HG03460 (cell line): ENCODE measurements around the gene TBC1D22B.
"Not testable (repeated sequence)": the region's sequence is repeated elsewhere in the genome, so short reads cannot be mapped to it uniquely, and the experiment has no call there.

Experiments used
- ATAC-seq: cut with Tn5 transposase; IDR thresholded peaks from one replicate; pipeline ENCODE4 v1.9.1; 2021; ENCODE audit not compliant: unreplicated experiment

Gene TBC1D22B

DNA sequence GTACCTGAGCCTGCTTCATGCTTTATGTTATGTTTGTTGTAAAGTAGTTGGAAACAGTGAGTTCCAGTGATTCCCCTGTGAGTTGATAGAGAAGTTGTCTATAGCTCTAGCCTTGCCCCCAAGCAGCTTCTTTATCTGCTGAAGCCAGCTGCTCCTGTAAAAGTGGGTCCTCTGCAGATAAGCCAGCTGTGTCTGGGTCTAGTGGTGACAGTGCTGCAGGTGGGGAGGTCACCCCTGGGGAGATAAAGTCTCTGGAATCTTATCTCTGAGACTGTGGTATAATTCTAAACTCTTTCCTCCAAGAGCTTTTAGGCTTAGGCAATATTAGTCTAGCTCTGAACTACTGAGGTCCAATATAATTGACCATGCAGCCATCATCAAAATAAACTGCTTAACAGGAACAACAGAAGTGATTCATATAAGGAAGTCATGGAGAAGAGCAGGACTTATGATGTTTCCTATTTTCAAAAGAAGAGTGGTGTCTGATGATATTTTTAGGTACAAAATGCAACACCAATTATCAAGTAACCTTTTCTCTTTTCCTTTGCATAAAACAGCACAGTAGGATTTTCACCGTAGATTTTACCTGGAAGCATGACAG lies 44.6 kb downstream of the TBC1D22B start:
- ATAC-seq = no peak

DNA sequence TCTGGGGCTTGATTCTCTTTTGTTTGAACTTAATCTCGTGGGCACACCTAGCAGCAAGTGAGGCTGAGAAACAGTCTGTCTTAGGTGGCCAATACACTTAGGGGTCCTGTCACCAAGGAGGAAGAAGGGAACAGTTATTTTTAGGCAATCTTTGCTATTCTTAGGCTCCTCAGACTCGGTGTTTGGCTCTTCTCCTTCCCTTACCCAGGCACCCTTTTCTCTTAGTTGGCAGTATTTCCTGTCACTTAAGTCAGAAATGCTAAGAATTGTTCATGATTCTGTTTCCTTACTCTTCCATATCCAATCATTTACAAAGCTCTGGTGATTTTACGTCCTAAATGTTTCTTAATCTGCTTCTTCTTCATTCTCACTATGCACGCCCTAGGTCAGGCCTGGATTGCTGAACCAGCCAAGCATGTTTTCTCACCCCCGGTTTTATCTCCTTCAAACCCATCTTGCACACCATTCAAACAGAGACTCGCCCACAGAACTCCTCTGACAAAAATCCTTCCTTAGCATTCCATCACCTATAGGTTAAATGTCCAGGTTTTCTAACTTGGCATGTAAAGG lies 45.6 kb downstream of the TBC1D22B start:
- no peak for ATAC-seq

DNA sequence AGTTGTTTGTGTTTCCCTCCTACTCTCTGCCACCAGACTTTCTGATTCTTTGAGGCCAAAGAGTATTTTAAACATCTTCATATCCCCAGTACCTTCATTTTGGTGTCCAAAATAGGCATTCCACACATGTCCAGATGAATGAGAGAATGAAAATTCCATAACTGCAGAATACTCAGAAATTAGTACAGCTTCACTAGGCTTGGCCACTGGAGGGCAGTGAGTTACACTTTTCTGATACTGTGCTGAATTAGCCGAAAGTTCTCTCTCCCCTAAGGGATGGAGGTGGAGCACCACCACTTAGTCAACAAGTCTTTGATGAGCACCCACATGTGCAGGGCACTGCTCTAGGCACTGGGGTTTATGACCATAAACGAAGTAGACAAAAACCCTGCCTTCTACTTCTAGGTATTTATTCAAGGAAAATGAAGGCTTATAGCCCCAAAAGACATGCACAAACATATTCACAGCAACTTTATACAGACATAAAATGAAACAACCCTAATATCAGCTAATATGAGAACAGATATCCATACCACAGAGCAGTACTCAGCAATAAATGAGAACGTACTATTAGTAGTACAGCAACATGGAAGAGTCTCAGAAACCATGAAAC lies 46.4 kb downstream of the TBC1D22B start:
- no peak for ATAC-seq

DNA sequence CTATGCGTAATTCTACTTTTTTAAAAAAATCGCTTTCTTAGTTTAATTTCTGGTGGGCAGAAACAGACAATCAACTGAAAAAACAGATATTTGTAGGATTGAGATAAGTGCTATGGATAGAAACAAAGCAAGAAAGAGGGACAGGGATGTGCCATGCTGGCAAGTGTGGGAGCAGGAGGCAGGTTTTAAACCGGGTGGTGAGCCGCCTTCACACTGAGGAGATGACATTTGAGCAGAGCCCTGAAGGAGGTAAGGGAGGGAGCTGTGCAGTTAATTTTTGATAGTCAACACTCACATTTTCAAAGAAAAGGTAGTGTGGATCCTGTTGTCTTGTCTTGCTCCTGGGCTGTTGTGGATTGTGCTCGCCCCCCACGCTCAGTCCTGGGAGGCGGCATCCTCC lies 47.2 kb downstream of the TBC1D22B start:
- ATAC-seq = no peak

DNA sequence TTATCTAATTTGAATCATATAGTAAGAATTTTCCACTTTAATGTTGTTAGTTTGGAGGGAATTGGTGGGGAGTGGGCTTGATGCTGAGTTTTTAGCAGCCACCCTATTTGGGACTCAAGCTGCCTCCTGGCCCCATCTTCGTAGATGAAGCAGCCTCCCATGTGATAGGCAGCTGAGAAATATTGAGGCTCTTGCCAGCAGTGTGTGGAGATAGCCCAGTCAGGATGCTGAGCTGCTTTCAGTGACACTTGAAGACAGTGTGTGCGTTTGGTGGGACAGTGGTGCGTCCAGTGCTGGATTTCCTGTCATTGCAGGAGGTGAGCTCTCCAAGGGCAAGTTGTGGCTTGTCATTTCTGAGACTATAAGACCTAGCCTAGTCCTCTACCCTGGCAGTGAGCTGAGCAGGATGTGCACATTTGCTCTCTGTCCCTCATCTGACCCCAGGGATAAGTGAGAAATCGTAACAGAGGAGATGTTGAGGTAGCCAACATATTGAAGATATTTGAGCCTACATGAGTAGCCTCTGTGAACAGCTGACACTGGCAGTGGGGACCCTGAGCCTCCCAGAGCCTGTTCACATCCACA lies 48.4 kb downstream of the TBC1D22B start:
- ATAC-seq = no peak

DNA sequence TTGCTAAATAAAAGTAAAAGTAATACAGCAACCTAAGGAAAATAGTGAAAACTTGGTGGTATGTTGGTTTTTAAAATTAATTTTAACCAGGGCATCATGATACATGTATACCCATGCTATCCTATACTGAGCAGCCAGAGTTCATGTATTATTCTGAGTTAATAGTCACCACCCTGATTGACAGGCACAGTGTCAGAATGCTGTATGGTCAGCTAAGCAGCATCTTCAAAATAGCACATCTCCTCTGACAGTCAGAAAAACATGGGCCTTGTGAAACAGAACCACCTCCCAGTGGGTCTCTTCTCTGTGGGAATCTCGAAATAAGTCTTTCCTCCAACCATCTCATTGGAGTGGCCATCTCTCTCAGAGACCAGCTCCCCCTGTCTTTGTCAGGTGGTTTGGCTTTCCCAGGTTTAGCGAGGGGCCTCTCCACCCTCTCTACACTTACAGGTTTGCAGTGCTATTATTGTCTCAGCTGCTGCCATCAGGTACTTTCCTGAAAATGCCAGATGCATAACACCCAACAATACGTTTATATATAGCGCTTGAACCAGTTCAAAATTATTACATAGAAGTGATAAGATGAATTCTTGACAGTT lies 49.2 kb downstream of the TBC1D22B start:
- ATAC-seq = no peak

DNA sequence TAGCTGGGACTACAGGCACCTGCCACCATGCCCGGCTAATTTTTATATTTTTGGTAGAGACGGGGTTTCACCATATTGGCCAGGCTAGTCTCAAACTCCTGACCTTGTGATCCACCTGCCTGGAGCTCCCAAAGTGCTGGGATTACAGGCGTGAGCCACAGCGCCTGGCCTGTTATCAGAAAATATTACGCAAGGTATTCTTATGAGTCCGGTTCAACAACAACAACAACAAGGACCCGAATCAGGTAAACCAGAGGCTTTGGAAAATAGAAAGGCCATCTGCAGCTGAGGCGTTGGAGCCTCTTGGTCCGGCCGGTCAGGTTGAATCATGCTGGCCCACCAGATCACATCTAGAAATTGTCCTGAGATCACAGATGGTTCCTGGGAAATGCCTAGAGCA lies 49.9 kb downstream of the TBC1D22B start:
- ATAC-seq = not testable (repeated sequence)

DNA sequence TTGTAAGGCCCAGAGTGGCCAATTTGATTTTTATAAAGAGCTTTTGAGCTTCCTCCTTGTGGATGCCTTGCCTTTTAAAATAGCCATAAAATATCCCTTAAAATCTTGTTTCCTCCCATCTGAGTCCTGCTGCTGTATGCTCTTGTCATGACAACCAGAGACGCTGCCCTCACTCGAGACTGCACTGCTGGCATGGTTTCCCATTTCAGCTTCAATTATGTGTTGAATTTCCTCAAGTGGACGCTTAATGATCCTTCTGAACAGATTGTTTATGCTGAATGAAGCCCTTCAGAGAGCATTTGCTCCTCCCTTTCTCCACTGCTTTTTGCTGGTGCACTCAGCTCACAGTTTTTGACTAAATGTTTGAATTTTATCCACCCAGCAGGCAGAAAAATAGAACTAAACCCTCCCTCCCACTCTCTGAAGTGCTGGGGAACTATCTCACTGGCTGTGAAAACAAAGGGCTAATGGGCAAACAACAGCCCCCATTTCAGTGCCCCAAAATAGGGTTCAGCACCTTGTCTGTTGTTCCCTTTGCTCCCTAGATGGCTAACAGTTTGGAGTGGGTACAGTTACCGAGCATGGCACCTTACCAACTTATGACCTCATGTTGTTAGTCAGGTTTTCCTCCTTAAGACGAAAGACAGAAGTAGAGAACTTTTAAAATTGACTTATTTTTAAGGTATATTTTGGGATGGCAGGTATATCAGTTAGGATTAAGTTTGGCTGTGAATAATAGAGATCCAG lies 50.7 kb downstream of the TBC1D22B start:
- no peak for ATAC-seq

DNA sequence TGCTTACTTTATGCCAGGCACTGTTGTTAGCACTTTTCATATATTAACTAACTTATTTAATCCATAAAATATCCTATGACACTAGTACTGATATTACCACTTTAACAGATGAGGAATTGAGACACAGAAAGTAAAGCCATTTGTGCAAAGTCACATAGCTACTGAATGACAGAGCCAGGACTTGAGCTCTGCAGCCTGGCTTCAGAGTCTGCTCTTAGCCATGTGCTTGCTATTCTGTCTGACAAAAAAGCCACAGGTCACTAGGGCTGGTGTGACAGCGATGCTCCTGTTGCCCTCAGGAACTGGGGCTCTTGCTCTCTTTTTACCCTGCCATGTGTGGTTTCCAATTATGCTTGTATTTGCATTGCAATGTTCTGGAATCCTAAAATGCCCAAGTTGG lies 51.5 kb downstream of the TBC1D22B start:
- ATAC-seq = no peak

DNA sequence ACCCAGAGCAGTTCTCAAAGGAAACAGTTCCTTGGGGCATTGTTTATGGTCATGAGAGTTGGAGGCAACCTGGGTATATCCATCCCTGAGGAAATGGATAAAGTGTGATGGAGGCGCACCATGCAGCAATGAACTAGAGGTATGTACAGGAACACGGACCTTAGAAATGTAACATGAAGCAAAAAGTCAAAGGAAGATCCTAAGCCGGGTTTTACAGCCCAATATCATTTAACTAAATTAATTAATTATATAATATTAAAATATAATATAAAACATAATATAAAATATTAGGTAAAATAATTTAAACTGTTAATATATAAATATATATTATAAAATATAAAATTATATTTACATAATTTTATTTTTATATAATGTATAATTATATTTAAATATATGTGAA lies 52.1 kb downstream of the TBC1D22B start:
- no peak for ATAC-seq

DNA sequence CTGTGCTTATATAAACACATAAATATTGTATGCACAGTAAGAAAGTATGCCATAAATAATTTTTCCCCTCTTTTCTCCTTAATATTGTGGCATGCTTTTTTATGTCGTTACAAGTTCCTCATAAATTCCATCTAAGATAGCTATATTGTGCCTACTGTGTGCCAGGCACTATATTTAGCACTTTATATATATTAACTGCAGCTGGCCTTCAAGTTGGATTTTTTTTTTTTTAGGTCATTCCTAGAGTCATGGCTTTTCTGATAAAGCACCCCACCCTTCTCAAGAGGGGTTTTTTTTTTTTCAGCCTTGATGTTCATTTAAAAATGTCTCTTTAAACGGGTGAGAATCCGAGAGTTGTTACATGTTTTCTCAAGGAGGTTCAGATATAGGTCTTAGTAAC lies 53.4 kb downstream of the TBC1D22B start:
- ATAC-seq = no peak

DNA sequence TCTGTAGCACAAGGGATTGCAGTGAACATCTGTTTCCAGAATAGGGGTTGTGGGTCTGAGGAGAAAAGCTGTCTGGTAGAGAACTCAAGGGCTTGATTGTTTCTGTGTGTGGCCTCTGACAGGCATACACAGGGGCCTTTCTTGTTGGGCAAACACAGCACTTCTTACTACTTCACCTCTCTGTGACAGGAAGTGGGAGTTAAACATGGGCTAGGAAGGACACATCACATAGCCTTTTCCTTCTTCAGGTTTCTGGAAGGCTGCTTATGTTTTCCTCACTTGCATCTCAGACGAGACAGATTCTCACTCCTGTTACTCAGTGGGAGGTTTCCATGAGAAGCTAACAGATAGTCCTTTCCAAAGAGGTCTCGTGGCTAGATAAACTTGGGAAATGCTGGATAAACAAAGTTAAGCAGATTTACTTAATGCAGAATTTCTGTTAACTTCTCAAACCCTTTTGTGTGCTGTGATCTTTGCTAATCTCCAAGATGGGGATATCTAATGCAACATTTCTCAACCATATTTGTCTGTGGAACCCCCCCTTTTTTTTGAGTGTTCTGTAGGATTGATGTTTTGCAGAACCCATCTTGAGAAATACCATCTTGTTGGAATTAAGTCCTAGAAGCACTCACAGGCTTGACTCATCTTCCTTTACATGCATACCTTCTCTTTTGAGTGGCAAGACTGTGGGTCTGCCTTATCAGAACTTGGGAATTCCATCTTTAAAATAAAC lies 54.3 kb downstream of the TBC1D22B start:
- ATAC-seq = no peak

DNA sequence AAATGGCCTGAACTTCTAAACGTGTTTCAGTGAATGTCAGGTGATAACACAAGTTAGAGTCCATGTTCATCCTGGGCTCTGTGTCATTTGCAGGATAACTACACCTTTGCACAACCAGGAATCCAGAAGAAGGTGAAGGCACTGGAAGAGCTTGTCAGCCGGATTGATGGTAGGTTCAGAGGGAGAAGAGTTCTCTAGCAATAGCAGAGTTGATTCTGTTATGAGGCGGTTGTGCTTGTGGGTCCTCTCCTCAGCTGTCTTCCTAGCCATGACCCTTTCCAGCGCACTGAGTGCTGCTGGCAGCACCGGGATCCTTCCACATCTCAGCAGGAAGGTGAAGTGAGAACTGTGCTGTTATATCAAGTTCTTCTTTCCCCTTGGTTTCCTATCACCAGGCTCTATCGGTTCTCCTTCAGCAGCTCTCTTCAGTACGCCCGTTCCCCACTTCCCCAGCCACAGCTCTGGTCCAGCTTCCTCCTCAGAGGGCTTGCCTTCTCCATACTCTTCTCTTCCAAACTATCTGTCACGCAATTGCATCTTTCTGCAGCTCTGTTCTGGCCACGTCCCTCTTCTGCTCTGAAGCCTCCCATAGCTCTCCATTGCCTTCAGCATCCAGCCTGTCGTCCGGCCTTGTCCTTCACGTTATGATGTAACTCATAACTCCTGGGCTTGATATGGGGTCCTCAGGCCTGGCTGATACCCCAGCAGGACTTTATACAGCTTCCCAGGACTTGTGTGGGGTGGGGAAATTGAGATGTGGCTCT lies 56.3 kb downstream of the TBC1D22B start:
- ATAC-seq = no peak

DNA sequence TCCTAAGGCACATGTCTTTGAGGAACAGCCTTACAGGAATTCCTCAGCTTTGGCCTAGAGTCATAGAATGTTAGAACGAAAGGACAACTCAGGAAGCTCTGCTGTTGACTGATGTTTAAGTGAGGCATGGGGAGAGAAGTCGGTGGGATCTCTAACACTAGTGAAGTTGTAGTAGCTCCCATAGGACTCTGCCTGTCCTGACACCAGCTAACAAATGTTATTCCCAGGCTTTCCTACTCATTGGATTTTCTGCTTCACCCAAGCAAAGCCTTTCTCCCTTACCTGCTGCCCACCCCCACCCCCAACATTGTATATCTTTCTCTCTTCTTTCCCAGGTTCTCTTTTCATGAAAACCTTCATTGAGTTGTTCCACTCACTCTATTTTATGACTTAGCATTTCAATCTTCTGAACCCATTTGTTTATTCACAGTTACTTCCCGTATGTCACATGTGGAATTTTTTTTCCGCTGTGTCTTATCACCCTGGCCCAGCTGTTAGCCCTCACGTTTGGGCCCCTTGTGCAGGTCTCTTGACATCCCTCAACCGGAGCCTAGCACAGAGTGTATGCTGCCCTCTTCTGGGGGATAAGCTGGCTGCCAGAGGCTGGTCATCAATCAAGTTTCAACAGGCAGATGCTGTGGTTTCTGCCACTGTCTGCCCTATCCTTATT lies 57.0 kb downstream of the TBC1D22B start:
- ATAC-seq = no peak

DNA sequence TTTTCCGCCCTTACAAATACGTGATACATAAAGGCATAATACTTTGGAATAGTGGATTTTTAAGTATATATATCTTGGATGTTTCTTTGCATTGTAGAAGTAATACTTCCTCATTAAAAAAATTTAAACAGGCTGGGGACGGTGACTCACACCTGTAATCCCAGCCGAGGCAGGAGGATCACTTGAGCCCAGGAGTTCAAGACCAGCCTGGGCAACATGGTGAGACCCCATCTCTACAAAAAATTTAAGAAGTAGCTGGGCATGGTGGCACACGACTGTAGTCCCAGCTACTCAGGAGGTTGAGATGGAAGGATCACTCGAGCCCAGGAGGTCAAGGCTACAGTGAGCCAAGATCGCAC lies 57.6 kb downstream of the TBC1D22B start:
- no peak for ATAC-seq

DNA sequence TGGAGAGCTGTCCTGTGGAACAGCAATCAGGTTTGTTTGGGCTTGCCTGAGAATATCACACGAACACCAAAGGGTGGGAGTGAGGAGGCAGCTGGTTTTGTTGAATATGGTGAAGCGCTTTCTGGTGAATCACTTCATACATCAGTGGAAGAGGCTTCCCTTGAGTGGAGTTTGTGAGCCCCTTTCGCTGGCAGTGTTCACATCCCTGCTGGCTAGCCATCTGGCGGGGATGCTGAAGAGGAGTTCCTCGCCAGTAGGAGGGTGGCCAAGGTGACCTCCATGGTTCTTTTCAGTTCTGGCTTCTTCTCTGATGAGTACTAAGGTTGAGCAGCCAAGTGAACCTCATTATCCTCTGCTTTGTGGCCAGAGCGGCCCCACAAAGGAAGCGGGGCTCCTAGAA lies 58.5 kb downstream of the TBC1D22B start:
- no peak for ATAC-seq

DNA sequence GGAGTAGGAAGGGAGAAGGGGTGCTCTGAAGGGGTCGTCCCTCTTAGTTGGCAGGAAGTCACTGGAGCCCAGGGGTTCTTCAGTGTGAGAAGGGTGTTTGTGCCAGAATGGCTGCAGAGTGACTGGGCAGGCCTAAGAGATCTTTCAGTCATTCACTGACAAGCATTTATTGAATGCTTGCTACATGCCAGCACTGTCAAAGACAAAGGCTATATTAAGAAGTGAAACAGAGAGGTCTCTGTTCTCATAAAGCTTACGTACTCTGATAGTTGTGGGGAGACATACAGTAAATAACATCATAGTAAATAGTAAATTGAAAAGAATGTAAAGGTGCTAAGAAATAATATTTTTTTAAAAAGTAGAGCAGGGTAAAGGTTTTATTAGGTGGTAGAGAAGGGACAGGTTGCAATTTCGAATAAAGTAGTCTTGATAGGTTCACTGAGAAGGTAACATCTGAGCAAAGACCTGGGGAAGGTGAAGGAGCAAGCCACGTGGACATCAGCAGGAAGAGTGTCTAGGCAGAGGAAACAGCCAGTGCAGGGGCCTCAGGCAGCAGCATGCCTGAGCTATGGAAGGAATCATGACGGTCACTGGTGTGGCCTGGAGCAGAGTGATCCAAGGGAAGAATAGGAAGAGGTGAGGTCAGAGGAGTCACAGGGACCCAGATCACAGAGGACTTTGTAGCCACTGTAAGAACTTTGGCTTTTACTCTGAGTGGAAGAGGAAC lies 59.9 kb downstream of the TBC1D22B start:
- ATAC-seq = no peak

DNA sequence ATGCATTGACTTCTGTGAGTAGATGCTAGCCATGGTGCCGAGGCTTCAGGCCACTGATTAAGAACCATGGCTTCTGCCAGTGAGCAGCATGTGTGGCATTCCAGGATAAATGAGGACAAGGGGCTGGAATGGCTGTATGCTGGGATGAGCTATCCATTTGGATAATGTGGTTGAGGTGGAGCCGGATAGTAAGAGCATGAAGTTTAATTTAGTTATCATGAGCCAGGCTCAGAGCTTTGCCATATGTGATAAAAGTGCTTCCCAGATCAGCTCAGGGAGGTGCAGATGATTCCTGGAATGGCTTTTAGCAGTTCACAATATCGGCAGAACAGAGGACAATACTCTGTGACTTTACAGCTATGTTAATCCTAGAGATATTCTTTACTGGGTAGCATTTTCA lies 61.6 kb downstream of the TBC1D22B start:
- no peak for ATAC-seq
